KMS-11 (cell line): ENCODE measurements around the gene ERGIC2.

Source experiments
- H2AFZ ChIP-seq: fragments of 200-600 bp; sonication (generic); 2 replicates; pipeline ENCODE4 v1.6.1; 2016; ENCODE audit warnings: antibody characterized with exemption, mixed run types, low read depth
- H3K27ac ChIP-seq: fragments of 200-600 bp; sonication (generic); 2 replicates; pipeline ENCODE4 v1.6.1; 2016; ENCODE audit warnings: mild to moderate bottlenecking, mixed run types
- H3K27me3 ChIP-seq: fragments of 200-600 bp; sonication (generic); 2 replicates; pipeline ENCODE4 v1.6.1; 2017; ENCODE audit warnings: mild to moderate bottlenecking, low read depth, mixed run types, moderate library complexity; ENCODE audit not compliant: insufficient read depth
- H3K36me3 ChIP-seq: fragments of 200-600 bp; sonication (generic); 2 replicates; pipeline ENCODE4 v1.6.1; 2017; ENCODE audit warnings: mild to moderate bottlenecking, mixed run types; ENCODE audit not compliant: insufficient read depth
- H3K4me1 ChIP-seq: fragments of 200-600 bp; sonication (generic); 2 replicates; pipeline ENCODE4 v1.6.1; 2016; ENCODE audit warnings: mild to moderate bottlenecking, low read depth, mixed run types; ENCODE audit not compliant: poor library complexity, severe bottlenecking
- H3K4me2 ChIP-seq: fragments of 200-600 bp; sonication (generic); 2 replicates; pipeline ENCODE4 v1.7.0; 2016; ENCODE audit warnings: mild to moderate bottlenecking, mixed run types
- H3K4me3 ChIP-seq: fragments of 200-600 bp; sonication (generic); IDR thresholded peaks from 2 replicates; pipeline ENCODE4 v1.6.1; 2017; ENCODE audit warnings: low read depth, low read length, mixed read lengths; ENCODE audit not compliant: insufficient read depth
- H3K79me2 ChIP-seq: fragments of 200-600 bp; sonication (generic); 2 replicates; pipeline ENCODE4 v1.6.1; 2016; ENCODE audit warnings: low read depth, mixed run types; ENCODE audit not compliant: insufficient read depth
- H3K9ac ChIP-seq: fragments of 200-600 bp; sonication (generic); 2 replicates; pipeline ENCODE4 v1.6.1; 2016; ENCODE audit warnings: mild to moderate bottlenecking, mixed run types
- H4K20me1 ChIP-seq: fragments of 200-600 bp; sonication (generic); 2 replicates; pipeline ENCODE4 v1.6.1; 2016; ENCODE audit warnings: mild to moderate bottlenecking, mixed run types; ENCODE audit not compliant: insufficient read depth
- CTCF ChIP-seq: fragments of 200-600 bp; sonication (generic); conservative IDR thresholded peaks from 2 replicates; pipeline ENCODE4 v1.6.1; 2017; ENCODE audit warnings: low read depth, mild to moderate bottlenecking, antibody characterized with exemption, low read length, moderate library complexity, mixed read lengths

Gene ERGIC2

GRCh38 chr12:29365091-29365490, 15.9 kb downstream of the ERGIC2 start:
- Histone ChIP-seq H3K4me2 (no peak overlapping the region), H3K27me3 (no peaks in the 10 kb centered on the region), H3K4me3 (no peak overlapping the region), H3K9ac (no peak overlapping the region), H3K79me2 (no peaks in the 10 kb centered on the region), H3K27ac (no peak overlapping the region), H2AFZ (no peak overlapping the region), H4K20me1 (no peaks in the 10 kb centered on the region), H3K36me3 (peaks cover 4% of the 10 kb centered on the region), H3K4me1 (no peaks in the 10 kb centered on the region)
- TF ChIP-seq CTCF: no peak

- H3K4me1 ChIP-seq: no peaks in the 10 kb centered on the region
- no peaks in the 10 kb centered on the region for H3K79me2 ChIP-seq
- no peak overlapping the region for H3K4me2 ChIP-seq
- no peak overlapping the region for H3K9ac ChIP-seq
- no peak overlapping the region for H3K27ac ChIP-seq
- no peaks in the 10 kb centered on the region; the same call in 1 of the 2 replicates for H3K36me3 ChIP-seq
- no peak overlapping the region for H2AFZ ChIP-seq
- H3K27me3 ChIP-seq: no peaks in the 10 kb centered on the region
- no peaks in the 10 kb centered on the region for H4K20me1 ChIP-seq
- no peak for TF ChIP-seq CTCF
- no peak overlapping the region for H3K4me3 ChIP-seq
Measured at GRCh38 chr12:29354954-29355353, 26.0 kb downstream of the ERGIC2 start.

- H3K4me2 ChIP-seq: no peak overlapping the region
- H3K36me3 ChIP-seq: no peaks in the 10 kb centered on the region
- no peaks in the 10 kb centered on the region for H3K27me3 ChIP-seq
- no peak for TF ChIP-seq CTCF
- no peak overlapping the region for H3K9ac ChIP-seq
- no peak overlapping the region for H3K4me3 ChIP-seq
- H2AFZ ChIP-seq: no peak overlapping the region
- H3K27ac ChIP-seq: no peak overlapping the region
- no peaks in the 10 kb centered on the region for H4K20me1 ChIP-seq
- no peaks in the 10 kb centered on the region for H3K4me1 ChIP-seq
- no peaks in the 10 kb centered on the region for H3K79me2 ChIP-seq
Measured at GRCh38 chr12:29350080-29350479, 30.9 kb downstream of the ERGIC2 start.

- H3K4me3 ChIP-seq: no peak overlapping the region
- no peak for TF ChIP-seq CTCF
- H3K79me2 ChIP-seq: no peaks in the 10 kb centered on the region
- no peaks in the 10 kb centered on the region for H3K36me3 ChIP-seq
- no peaks in the 10 kb centered on the region for H3K27me3 ChIP-seq
- no peak overlapping the region for H3K9ac ChIP-seq
- H3K27ac ChIP-seq: no peak overlapping the region
- no peak overlapping the region for H3K4me2 ChIP-seq
- no peaks in the 10 kb centered on the region for H3K4me1 ChIP-seq
- no peaks in the 10 kb centered on the region for H4K20me1 ChIP-seq
- H2AFZ ChIP-seq: no peak overlapping the region
Measured at GRCh38 chr12:29346769-29347421, 34.1 kb downstream of the ERGIC2 start.
